ENCODE results near the gene CCNY.

Gene CCNY

DNA sequence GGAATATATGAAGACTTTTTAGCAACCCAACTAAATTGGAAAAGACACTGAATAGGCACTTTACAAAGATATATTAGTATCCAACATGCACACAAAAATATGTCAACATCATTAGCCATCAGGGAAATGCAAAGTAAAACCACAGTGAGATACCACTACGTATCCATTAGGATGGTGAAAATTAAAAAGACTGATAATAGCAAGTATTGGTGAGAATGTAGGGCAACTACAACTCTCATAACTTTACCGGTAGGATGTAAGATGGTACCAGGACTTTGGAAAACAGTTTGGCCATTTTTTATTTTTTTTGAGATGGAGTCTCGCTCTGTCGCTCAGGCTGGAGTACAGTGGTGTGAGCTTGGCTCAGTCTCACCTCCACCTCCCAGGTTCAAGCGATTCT is 13.7 kb upstream of the CCNY start:
- no peak overlapping the region for H3K4me3 ChIP-seq (replicated peaks in 1 of 2; ENCODE audit: low read depth in 2 of 2, low read length in 2 of 2)
- TF ChIP-seq, protein P1, sequence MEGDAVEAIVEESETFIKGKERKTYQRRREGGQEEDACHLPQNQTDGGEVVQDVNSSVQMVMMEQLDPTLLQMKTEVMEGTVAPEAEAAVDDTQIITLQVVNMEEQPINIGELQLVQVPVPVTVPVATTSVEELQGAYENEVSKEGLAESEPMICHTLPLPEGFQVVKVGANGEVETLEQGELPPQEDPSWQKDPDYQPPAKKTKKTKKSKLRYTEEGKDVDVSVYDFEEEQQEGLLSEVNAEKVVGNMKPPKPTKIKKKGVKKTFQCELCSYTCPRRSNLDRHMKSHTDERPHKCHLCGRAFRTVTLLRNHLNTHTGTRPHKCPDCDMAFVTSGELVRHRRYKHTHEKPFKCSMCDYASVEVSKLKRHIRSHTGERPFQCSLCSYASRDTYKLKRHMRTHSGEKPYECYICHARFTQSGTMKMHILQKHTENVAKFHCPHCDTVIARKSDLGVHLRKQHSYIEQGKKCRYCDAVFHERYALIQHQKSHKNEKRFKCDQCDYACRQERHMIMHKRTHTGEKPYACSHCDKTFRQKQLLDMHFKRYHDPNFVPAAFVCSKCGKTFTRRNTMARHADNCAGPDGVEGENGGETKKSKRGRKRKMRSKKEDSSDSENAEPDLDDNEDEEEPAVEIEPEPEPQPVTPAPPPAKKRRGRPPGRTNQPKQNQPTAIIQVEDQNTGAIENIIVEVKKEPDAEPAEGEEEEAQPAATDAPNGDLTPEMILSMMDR (IDR thresholded peaks at IDR 0.05; ENCODE audit: low read depth, low read length): no peak
- no peak for DNase-seq (ENCODE audit: low read depth in 2 of 2)

DNA sequence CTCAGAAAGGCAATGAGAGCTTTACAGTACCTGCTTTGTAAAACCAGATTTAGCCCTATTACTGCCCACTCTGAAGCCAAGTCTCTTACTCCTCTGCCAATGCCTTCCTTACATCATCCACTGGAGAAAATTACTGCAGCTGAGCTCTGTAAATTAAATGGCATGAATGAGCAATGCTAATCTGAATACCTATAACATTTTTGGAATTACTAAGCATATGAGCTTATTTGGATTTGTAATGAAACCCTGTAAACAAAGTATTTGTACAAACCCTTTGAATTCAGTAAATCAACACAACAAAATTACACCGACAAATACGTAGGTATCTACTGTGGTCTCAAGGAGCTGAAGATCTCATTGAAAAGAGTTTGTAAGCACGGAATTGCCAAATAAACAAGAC is 12.1 kb upstream of the CCNY start:
- no peak overlapping the region for H3K4me3 ChIP-seq (replicated peaks in 1 of 2; ENCODE audit: low read depth in 2 of 2, low read length in 2 of 2)
- peak in 1 of 2 donors; percentile 63 for DNase-seq (ENCODE audit: low read depth in 2 of 2)
- TF ChIP-seq, protein P1 (IDR thresholded peaks at IDR 0.05; ENCODE audit: low read depth, low read length): no peak

DNA sequence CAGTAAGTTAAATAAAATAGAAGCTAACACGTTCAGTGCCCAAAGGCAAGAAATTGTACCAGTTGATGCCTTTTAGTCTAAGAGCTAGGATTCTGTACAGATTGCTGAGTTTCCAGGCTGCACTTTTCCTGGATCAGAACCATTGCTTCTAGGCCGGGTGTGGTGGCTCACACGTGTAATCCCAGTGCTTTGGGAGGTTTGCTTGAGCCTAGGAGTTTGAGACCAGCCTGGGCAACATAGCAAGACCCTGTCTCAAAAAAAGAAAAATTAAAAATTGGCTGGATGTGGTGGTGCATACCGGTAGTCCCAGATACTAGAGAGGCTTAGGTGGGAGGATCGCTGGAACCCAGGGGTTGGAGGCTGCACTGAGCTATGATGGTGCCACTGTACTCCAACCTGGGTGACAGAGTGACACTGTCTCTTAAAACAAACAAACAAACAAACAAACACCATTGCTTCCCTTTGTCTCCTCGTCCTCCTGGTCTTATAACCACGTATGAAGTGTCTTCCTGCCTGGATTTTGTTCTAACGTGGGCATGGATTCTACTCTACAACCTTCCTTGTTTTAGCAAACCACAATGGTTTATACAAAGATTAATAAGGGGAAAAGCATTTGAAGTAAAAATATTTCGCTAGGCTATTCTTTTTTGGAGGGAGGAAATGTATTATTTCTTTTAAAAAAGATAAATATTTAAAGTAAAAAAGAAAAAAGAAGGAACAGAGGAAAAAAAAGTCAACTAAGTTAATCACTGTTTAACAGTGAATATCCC is 9.7 kb upstream of the CCNY start:
- TF ChIP-seq, protein P1 (IDR thresholded peaks at IDR 0.05; ENCODE audit: low read depth, low read length): no peak
- DNase-seq (ENCODE audit: low read depth in 2 of 2): no peak
- no peak overlapping the region for H3K4me3 ChIP-seq (replicated peaks in 1 of 2; ENCODE audit: low read depth in 2 of 2, low read length in 2 of 2)

DNA sequence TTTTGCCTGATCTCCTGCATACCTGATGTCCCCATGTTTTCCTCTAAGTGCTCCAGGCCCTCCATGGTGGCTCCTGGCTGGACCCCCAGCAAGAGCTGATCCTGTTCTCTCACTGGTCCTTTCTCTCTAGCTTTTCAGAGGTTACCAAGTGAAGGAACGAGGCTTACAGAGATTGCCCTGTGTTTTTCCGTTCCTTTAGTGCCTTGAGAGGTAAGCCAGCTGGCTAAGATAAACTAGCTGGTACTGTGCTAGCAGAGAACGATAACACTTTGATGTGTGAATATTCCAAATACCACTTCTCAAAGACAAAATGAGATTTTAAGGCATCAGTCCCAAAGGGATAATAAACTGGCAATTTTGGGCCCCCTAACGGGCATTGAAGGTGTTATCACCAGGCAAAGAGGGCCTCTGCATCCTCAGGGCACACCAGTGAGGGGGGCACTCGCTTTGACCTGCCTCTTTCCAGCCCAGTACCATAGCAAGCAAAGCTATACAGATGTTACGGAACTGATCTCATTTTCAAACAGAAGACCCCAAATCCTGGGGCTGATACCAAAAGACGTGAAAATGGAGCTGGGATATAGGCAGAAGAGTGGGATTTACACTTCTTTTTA is 8.4 kb upstream of the CCNY start:
- DNase-seq (ENCODE audit: low read depth in 2 of 2): no peak
- no peak overlapping the region for H3K4me3 ChIP-seq (replicated peaks in 1 of 2; ENCODE audit: low read depth in 2 of 2, low read length in 2 of 2)
- TF ChIP-seq, protein P1 (IDR thresholded peaks at IDR 0.05; ENCODE audit: low read depth, low read length): no peak

DNA sequence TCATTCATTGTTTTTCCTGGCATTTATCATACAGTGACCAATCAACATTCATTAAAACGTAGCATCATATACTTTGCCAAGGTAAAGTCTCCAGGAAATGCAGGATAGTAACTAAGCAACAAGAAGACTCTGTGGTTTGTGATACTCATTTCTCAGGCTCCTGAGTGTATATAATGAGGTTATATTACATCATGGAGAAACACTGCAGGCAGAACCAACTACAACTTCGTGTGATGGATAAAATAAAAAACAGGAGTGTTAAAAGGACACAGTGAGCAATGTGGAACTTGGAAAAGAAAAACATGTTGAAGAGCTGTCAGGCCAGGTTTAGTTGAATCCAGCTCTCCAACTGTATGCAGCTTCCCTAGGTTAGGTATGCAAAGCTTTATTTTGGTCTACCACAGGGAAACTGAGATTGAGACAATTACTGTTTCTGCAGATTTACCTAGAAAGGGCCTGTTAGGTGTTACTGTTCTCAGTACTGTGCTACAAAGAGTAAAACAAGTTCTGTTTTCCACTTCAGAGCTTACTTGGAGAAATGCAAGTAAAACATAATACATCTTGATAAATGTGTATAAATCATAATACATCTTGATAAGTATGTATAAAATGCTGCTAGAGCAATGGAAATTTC is 7.8 kb upstream of the CCNY start:
- H3K4me3 ChIP-seq (replicated peaks in 1 of 2; ENCODE audit: low read depth in 2 of 2, low read length in 2 of 2): no peak overlapping the region
- DNase-seq (ENCODE audit: low read depth in 2 of 2): peak; percentile 68 to 81
- TF ChIP-seq, protein P1 (IDR thresholded peaks at IDR 0.05; ENCODE audit: low read depth, low read length): no peak

DNA sequence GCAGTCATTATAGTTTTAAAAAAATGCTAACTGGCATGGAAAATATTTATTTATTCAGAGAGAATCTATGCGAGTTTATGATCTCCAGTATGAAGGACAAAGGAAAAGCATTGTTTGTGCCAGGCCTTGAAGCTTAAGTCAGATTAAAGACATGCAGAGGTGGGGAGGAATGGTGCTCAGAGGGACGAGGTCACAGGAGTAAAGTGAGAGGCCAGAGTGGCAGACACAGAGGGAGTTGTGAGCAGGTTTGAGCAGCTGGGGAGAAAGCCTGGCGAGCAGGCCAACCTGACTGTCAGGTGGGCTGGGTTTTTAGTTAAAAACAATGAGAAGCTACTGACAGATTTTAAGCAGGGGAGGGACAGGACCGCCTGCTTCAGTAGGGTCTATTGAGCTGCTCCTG is 6.8 kb upstream of the CCNY start:
- H3K4me3 ChIP-seq (replicated peaks in 1 of 2; ENCODE audit: low read depth in 2 of 2, low read length in 2 of 2): no peak overlapping the region
- no peak for DNase-seq (ENCODE audit: low read depth in 2 of 2)
- TF ChIP-seq, protein P1 (IDR thresholded peaks at IDR 0.05; ENCODE audit: low read depth, low read length): no peak
